Measurements from ENCODE around the gene SUN1.
"Not testable (repeated sequence)": the region's sequence is repeated elsewhere in the genome, so short reads cannot be mapped to it uniquely, and the experiment has no call there.

The SUN1 gene

GRCh38 chr7:865921-866320, 33.6 kb downstream of the SUN1 start:
- no peak for TF ChIP-seq CTCF (IDR thresholded peaks at IDR 0.05; ENCODE audit: insufficient read depth, low read length, missing control alignments)

GRCh38 chr7:867001-867405, 34.7 kb downstream of the SUN1 start:
- no peak for TF ChIP-seq CTCF (IDR thresholded peaks at IDR 0.05; ENCODE audit: insufficient read depth, low read length, missing control alignments)
- no peak for DNase-seq (ENCODE audit: low read depth, low spot score)
- ChIA-PET POLR2A (interaction anchor here (1.0 kb wide), 1 partner anchor 33 kb away, joined by 3 read pairs; no protein-coding TSS in a partner anchor), CTCF (interaction anchor here (1.2 to 2.3 kb wide), 2 partner anchors 79 to 81 kb away, joined by 5 to 11 read pairs; no protein-coding TSS in a partner anchor)
- H3K4me3 ChIP-seq (ENCODE audit: low read depth, low read length), result no peak overlapping the region

More at GRCh38 chr7:865921-866320, 33.6 kb downstream of the SUN1 start:
- CTCF ChIA-PET, result interaction anchor here (1.1 to 1.4 kb wide), 2 partner anchors 10 to 16 kb away, joined by 3 read pairs; partner anchors contain the start of gene GET4
- H3K4me3 ChIP-seq (ENCODE audit: low read depth, low read length), result no peak overlapping the region
- no peak for DNase-seq (ENCODE audit: low read depth, low spot score)
- POLR2A ChIA-PET, result no interaction called here

GRCh38 chr7:867406-868188, 35.3 kb downstream of the SUN1 start:
- POLR2A ChIA-PET, result interaction anchor here (1.0 kb wide), 1 partner anchor 34 kb away, joined by 3 read pairs; no protein-coding TSS in a partner anchor

GRCh38 chr7:868189-868486, 35.9 kb downstream of the SUN1 start:
- ChIA-PET POLR2A (interaction anchor here (1.0 kb wide), 1 partner anchor 34 kb away, joined by 3 read pairs; no protein-coding TSS in a partner anchor), CTCF (interaction anchor here (1.2 to 2.3 kb wide), 2 partner anchors 80 to 82 kb away, joined by 5 to 11 read pairs; no protein-coding TSS in a partner anchor)
- no peak overlapping the region for H3K4me3 ChIP-seq (ENCODE audit: low read depth, low read length)
- no peak for DNase-seq (ENCODE audit: low read depth, low spot score)
- TF ChIP-seq CTCF (IDR thresholded peaks at IDR 0.05; ENCODE audit: insufficient read depth, low read length, missing control alignments), result no peak

More at GRCh38 chr7:867406-868188, 35.3 kb downstream of the SUN1 start:
- CTCF ChIA-PET, result interaction anchor here (1.2 to 2.3 kb wide), 2 partner anchors 79 to 81 kb away, joined by 5 to 11 read pairs; no protein-coding TSS in a partner anchor
- no peak for DNase-seq (ENCODE audit: low read depth, low spot score)
- no peak overlapping the region for H3K4me3 ChIP-seq (ENCODE audit: low read depth, low read length)
- TF ChIP-seq CTCF (IDR thresholded peaks at IDR 0.05; ENCODE audit: insufficient read depth, low read length, missing control alignments), result peak; percentile 15

GRCh38 chr7:869348-869747, 37.1 kb downstream of the SUN1 start:
- no peak for DNase-seq (ENCODE audit: low read depth, low spot score)
- ChIA-PET CTCF (interaction anchor here (1.3 kb wide), 1 partner anchor 94 kb away, joined by 3 read pairs; no protein-coding TSS in a partner anchor), POLR2A (no interaction called here)
- H3K4me3 ChIP-seq (ENCODE audit: low read depth, low read length), result no peak overlapping the region
- TF ChIP-seq CTCF (IDR thresholded peaks at IDR 0.05; ENCODE audit: insufficient read depth, low read length, missing control alignments), result no peak

- no peak for DNase-seq (ENCODE audit: low read depth, low spot score)
- POLR2A ChIA-PET, result no interaction called here
- TF ChIP-seq CTCF (IDR thresholded peaks at IDR 0.05; ENCODE audit: insufficient read depth, low read length, missing control alignments), result no peak
- CTCF ChIA-PET, result interaction anchor here (1.0 to 6.6 kb wide), 14 partner anchors 9 to 559 kb away, joined by 3 to 171 read pairs (median 9); partner anchors contain the start of gene SUN1
- no peak overlapping the region for H3K4me3 ChIP-seq (ENCODE audit: low read depth, low read length)
Observed at GRCh38 chr7:871900-872537, 39.7 kb downstream of the SUN1 start.

- H3K4me3 ChIP-seq (ENCODE audit: low read depth, low read length); POLR2A ChIA-PET; DNase-seq (ENCODE audit: low read depth, low spot score): not testable (repeated sequence)
- CTCF ChIA-PET, result interaction anchor here (0.6 to 6.6 kb wide), 23 partner anchors 9 to 560 kb away, joined by 3 to 171 read pairs (median 6); partner anchors contain the start of gene SUN1
Observed at GRCh38 chr7:872685-873084, 40.4 kb downstream of the SUN1 start.

Data from AG04449 (cell line).